ENCODE results near the gene SPTY2D1.

Gene SPTY2D1

GRCh38 chr11:18623707-18624106 is 10.4 kb downstream of the SPTY2D1 start:
- no peak overlapping the region for H3K9ac ChIP-seq (ENCODE audit: low read length)
- no peak overlapping the region for H3K27ac ChIP-seq (ENCODE audit: low read depth, low read length)
- no peaks in the 10 kb centered on the region for H4K20me1 ChIP-seq (ENCODE audit: low read depth, low read length)
- no peak overlapping the region for H3K4me3 ChIP-seq (ENCODE audit: insufficient read depth, low read length, poor library complexity, severe bottlenecking)
- H3K27me3 ChIP-seq (ENCODE audit: low read length): no peaks in the 10 kb centered on the region
- no peaks in the 10 kb centered on the region for H3K36me3 ChIP-seq (ENCODE audit: low read length)
- no peak overlapping the region for H2AFZ ChIP-seq (ENCODE audit: low read depth, low read length, severe bottlenecking)
- no peaks in the 10 kb centered on the region for H3K9me2 ChIP-seq (replicated peaks; ENCODE audit: insufficient read depth, low read length)
- H3K9me3 ChIP-seq (ENCODE audit: insufficient read depth, low read length): no peaks in the 10 kb centered on the region
- no peak for TF ChIP-seq EZH2phosphoT487 (conservative IDR thresholded peaks at IDR 0.05; ENCODE audit: low read length)
- TF ChIP-seq CTCF (IDR thresholded peaks at IDR 0.05; ENCODE audit: insufficient read depth, low read length, poor library complexity, severe bottlenecking): no peak
- peaks cover 95% of the 10 kb centered on the region for H3K79me2 ChIP-seq (ENCODE audit: insufficient read depth, low read length)
- H3K4me2 ChIP-seq (ENCODE audit: low read depth, low read length, poor library complexity, severe bottlenecking): no peak overlapping the region
- no peaks in the 10 kb centered on the region for H3F3A ChIP-seq (ENCODE audit: insufficient read depth)

- 0 out of 2 replicates have a peak, but pooled peaks cover 5% of the 10 kb centered on the region for H3K36me3 ChIP-seq (ENCODE audit: low read length)
- H3F3A ChIP-seq (ENCODE audit: insufficient read depth): no peaks in the 10 kb centered on the region
- peaks cover 64% of the 10 kb centered on the region for H3K79me2 ChIP-seq (ENCODE audit: insufficient read depth, low read length)
- H3K27ac ChIP-seq (ENCODE audit: low read depth, low read length): no peak overlapping the region
- no peaks in the 10 kb centered on the region for H3K9me2 ChIP-seq (replicated peaks; ENCODE audit: insufficient read depth, low read length)
- no peak overlapping the region for H3K9ac ChIP-seq (ENCODE audit: low read length)
- no peak overlapping the region for H3K4me3 ChIP-seq (ENCODE audit: insufficient read depth, low read length, poor library complexity, severe bottlenecking)
- no peak overlapping the region for H3K4me2 ChIP-seq (ENCODE audit: low read depth, low read length, poor library complexity, severe bottlenecking)
- H3K9me3 ChIP-seq (ENCODE audit: insufficient read depth, low read length): no peaks in the 10 kb centered on the region
- H3K27me3 ChIP-seq (ENCODE audit: low read length): no peaks in the 10 kb centered on the region
- H4K20me1 ChIP-seq (ENCODE audit: low read depth, low read length): no peaks in the 10 kb centered on the region
- H2AFZ ChIP-seq (ENCODE audit: low read depth, low read length, severe bottlenecking): no peak overlapping the region
- TF ChIP-seq EZH2phosphoT487 (conservative IDR thresholded peaks at IDR 0.05; ENCODE audit: low read length) (no peak), CTCF (IDR thresholded peaks at IDR 0.05; ENCODE audit: insufficient read depth, low read length, poor library complexity, severe bottlenecking) (no peak)
These were observed 15.7 kb downstream of the SPTY2D1 start for GRCh38 chr11:18618342-18619025.

- Histone ChIP-seq H3K27ac (ENCODE audit: low read depth, low read length) (no peak overlapping the region), H3K4me2 (ENCODE audit: low read depth, low read length, poor library complexity, severe bottlenecking) (no peak overlapping the region), H3F3A (ENCODE audit: insufficient read depth) (no peaks in the 10 kb centered on the region), H2AFZ (ENCODE audit: low read depth, low read length, severe bottlenecking) (no peak overlapping the region), H3K27me3 (ENCODE audit: low read length) (no peaks in the 10 kb centered on the region), H3K9me3 (ENCODE audit: insufficient read depth, low read length) (no peaks in the 10 kb centered on the region), H4K20me1 (ENCODE audit: low read depth, low read length) (no peaks in the 10 kb centered on the region), H3K4me3 (ENCODE audit: insufficient read depth, low read length, poor library complexity, severe bottlenecking) (no peak overlapping the region), H3K36me3 (ENCODE audit: low read length) (0 out of 2 replicates have a peak, but pooled peaks cover 5% of the 10 kb centered on the region), H3K9me2 (replicated peaks; ENCODE audit: insufficient read depth, low read length) (no peaks in the 10 kb centered on the region), H3K79me2 (ENCODE audit: insufficient read depth, low read length) (peaks cover 57% of the 10 kb centered on the region), H3K9ac (ENCODE audit: low read length) (no peak overlapping the region)
- TF ChIP-seq CTCF (IDR thresholded peaks at IDR 0.05; ENCODE audit: insufficient read depth, low read length, poor library complexity, severe bottlenecking): no peak
- no peak for TF ChIP-seq EZH2phosphoT487 (conservative IDR thresholded peaks at IDR 0.05; ENCODE audit: low read length)
These were observed 16.3 kb downstream of the SPTY2D1 start for GRCh38 chr11:18617688-18618341.
